Right ventricle myocardium superior (tissue), 1 donor: ENCODE results near the gene RSRC1. TPM values are rescaled to one million over a fixed set of nuclear protein-coding genes. Genes with fewer than 3 reads are reported as not detected.

Source experiments
- ATAC-seq: fragments of 200-7000 bp; cut with Tn5 transposase; one replicate; pipeline ENCODE4 v1.9.1; 2020; ENCODE audit warnings: mild to moderate bottlenecking; ENCODE audit not compliant: poor library complexity
- DNase-seq: peaks from one replicate; pipeline ENCODE4 v3.0.0-alpha.2; 2020
- intact Hi-C: fragments of 100-400 bp; cut with DNase I; formaldehyde crosslinking; loops from one replicate; pipeline ENCODE4 v1.11.2; 2022
- total RNA-seq: library from RNA; stranded (reverse); fragmentation: NEBNext Ultra II Directional; extraction: Animal tissue kit (Norgen Biotek cat#: 25700); gene quantifications from one replicate; pipeline ENCODE4 v1.2.1, GENCODE V29; 2021
- donor health status: DM: no; HTN: yes; CAD: no; lungs with severe emphysema.

Gene RSRC1
- total RNA-seq, 1 donor from 2014 or later = 19.5 TPM

DNA sequence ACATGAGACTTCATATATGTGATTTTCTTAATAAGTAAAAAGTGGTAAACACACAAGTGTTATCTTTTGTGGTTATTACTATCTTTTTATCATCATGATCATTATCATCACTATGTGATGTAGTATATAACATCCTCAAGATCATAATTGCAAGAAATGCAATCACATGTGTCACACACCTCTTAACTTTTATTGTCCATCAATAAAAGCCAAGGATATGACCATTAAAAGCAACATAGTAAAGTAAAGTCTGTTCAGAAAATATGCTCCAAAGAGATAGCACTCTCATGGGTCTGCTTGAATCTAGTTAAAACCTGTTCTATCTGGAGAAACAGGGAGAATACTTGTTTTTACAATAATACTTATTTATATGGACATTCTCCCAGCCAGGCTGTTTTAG, 308.1 kb downstream of the RSRC1 start:
- no peak for ATAC-seq
- intact Hi-C loops = no loop called here
- DNase-seq = no peak

DNA sequence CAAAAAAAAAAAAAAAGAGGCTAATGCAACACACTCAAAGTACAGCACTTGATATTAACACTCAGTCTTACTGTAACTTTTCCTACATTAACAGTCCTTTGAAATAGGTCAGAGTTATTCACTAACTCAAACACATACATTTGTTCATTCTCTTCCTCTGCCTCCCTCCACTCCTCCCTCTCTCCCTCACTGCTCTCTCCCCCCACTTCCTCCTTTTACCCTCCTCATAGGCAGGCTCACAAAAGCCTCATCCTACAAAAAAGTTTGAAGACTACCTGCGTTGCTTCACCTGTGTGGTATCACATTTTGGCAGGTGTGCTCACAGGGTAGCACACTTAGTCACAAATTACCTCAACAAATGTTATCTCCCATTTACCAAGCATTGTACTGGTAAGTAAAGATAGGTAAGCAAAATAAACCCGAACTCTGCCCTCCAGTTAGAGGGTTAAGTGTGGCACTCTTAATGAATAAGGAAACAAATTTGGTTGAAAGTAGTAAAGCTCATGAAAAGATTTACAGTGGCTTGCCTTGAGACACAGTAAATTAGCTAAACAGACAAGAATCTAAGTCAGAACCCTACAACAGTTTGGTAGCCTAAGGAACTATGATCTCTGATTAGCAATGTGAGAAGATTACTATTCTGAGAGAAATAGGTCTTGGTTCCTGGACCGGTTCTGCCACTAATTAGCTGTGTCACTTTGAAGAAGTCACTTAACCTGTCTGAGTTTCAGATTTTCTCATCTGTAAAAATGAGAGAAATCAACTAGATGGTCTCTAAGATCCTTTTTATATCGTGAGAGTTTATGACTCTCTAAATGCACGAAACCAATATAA, 310.1 kb downstream of the RSRC1 start:
- intact Hi-C loops = no loop called here
- ATAC-seq (no peak), DNase-seq (no peak)

DNA sequence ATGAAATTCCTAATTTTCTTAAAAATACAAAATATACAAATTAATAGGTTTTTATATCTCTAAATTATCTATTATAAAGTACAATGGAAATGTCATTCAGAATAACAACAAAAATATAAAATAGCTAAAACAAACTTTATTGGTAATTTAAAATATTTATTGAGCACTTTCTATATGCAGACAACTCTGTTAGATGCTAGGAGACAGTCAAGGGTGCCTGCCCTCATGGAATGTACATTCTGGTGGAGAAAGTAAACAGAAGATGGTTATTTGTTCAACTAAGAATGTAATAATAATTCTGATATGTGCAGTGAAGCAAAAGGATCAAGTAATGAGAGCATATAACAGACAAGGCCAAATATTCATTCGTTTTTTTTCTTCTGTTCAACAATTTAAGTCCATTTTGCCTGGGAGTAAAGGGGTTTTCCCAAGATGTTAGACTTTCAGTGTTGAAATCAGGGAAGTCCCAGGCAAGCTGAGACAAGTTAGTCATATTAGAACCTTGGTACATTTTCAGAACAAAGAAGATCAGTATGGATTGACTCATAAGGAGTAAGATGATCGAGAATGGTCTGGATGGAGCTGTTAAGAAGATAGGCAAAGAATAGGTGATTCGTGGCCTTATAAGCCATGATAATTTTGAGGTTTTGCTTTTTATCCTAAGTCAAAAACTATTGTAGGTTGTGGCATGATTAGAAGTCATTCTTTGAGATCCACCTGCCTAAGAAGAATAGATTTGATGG, 310.9 kb downstream of the RSRC1 start:
- DNase-seq (no peak), ATAC-seq (no peak)
- intact Hi-C loops = no loop called here

DNA sequence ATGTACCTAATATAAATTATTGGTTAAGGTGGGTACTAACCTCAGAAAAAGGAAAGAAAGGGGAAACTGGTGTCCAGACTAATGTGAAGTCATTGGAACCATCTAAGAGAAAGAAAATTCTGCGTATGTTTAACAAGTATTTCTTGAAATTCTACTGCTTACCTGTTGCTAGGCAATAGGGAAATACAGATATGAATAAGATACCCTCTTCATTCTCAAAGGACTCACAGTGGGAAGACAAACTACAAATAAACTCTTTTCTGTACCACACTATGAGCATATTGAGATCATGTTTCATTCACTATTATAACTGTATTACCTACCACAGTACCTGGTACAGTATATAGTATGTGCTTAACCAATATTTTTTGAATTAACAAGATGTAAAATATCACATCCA, 320.6 kb downstream of the RSRC1 start:
- intact Hi-C loops = loop anchor here (5.0 to 10.0 kb wide), 2 partner anchors 336 to 813 kb away; no protein-coding TSS in a partner anchor

DNA sequence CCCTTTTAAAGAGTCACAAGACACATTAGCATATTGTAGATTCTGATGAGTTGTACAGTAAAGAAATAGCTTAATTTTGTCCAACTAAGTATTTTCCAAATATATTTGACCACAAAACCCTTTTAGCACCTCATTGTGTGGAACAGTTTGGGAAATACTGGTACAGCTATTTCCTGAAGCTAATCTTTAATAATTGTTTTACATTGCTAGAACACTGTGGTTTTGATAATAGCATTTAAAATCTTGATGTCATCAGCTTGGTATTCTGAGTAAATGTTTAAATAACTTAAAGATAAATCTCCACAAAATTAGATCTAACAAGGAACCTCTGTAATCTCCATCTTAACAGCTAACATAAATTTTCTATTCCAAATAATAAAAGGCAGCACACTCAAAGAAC, 321.1 kb downstream of the RSRC1 start:
- intact Hi-C loops = loop anchor here (5.0 to 10.0 kb wide), 2 partner anchors 336 to 814 kb away; no protein-coding TSS in a partner anchor
- DNase-seq (no peak), ATAC-seq (no peak)

More for the DNA sequence above, 320.6 kb downstream of the RSRC1 start:
- DNase-seq = no peak
- no peak for ATAC-seq

DNA sequence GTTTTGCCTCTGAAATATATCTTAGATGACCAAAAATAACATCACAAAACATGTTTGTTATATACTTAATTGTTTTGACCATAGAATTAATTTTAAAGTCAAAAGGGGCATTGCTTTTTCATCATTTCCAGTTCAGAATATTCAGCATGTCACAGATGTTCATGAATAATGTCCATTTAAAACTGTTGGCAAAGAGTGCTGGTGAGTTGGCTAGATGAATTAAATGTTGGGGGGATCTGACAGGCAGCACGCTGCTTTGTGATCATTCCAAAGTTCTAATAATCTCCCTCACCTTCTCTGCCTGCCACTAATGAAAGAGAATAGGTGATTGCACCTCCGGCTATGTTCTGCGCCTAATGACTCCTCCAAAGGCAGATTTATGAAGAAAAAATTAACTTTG, 321.9 kb downstream of the RSRC1 start:
- DNase-seq (no peak), ATAC-seq (no peak)
- intact Hi-C loops = loop anchor here (5.0 to 10.0 kb wide), 2 partner anchors 337 to 815 kb away; no protein-coding TSS in a partner anchor

DNA sequence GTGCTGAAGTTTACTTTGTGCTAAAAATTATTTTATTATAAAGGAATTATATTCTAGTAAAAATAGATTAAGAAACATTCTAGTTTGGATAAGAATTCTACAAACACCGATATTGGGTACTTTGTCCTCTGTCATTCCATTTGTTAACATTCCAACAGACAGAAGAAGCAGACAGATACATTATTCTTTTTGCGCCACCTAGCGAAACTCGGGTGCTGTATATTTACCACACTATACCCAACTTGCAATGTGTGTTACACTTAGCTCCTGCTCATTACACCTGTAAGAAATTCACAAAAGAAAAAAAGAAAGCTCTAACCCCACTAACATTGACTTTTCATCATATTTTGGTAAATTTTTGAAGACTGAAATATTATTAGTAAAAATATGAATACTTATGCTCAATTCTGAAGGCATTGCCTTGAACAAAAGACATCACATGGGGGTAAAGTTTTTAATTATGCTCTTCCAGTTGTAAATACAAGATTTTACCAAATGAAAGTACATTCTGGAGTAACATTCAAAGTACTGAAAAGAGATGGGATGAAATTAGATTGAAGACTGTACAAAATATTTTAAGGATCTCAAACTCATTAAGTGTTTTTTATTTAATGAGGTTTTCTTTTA, 324.6 kb downstream of the RSRC1 start:
- intact Hi-C loops = loop anchor here (5.0 to 10.0 kb wide), 2 partner anchors 340 to 817 kb away; no protein-coding TSS in a partner anchor
- DNase-seq (peak; percentile 41), ATAC-seq (peak; percentile 90)

DNA sequence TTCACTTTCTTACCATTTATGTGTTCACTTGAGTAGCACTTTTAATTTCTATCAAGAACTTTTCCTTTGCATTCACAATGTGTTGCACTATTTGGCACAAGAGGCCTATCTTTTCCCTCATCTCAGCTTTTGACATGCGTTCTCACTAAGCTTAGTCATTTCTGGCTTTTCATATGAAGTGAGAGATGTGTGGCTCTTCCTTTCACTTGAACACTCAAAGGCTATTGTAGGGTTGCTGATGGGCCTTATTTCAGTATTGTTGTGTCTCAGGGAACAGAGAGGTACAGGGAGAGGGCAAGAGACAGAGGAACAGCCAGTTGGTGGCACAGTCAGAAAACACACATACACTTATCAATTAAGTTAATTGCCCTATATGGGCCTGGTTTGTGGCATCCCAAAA, 333.7 kb downstream of the RSRC1 start:
- ATAC-seq = no peak
- intact Hi-C loops = no loop called here

DNA sequence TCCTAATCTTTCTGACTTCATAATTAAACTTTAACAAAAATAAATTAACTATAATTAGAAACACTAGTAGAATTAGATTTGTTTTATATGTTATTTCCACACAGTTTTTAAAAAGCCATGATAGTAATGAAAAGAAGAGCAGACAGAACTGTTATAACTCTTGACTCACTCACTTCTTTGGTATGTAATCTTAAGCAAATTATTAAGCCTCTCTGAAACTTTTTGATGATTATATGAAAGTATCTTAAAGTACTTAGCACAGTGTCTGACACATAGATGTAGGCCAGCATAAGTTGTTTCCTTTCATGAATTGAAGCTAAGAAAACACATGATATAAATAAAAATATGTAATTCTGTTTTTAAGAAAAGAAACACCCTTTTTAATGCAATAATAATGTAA, 337.5 kb downstream of the RSRC1 start:
- no peak for ATAC-seq
- intact Hi-C loops = no loop called here
- no peak for DNase-seq

More for the DNA sequence above, 333.7 kb downstream of the RSRC1 start:
- no peak for DNase-seq

DNA sequence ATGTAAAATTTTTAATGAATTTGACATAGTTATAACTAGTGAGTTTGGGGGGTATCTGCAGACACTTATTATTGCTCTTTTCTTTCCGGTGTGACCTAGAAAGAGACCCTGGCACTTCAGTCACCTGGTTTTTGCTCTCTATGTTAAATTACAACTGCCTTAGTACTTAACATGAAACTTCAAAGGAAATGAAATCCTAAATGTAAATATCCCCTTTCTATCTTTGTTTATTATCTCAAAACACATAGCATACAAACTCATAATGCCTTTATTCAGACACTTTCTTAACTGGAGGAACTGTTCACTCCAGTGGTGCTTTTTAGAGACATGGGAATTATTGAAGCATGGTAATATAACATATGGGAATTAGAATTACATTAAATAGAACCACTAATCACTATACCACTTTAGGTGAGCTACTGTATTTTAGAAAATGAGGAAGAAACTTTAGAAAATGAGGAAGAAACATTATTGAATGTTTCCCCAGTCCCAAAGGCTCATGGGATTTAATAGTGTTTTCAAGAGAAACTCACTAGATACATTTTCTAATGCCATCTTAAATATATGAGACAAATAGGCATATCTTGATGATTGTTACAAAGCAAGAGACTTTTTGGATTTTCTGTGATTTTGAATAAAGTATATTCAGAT, 341.6 kb downstream of the RSRC1 start:
- ATAC-seq = no peak
- no peak for DNase-seq
- intact Hi-C loops = no loop called here

DNA sequence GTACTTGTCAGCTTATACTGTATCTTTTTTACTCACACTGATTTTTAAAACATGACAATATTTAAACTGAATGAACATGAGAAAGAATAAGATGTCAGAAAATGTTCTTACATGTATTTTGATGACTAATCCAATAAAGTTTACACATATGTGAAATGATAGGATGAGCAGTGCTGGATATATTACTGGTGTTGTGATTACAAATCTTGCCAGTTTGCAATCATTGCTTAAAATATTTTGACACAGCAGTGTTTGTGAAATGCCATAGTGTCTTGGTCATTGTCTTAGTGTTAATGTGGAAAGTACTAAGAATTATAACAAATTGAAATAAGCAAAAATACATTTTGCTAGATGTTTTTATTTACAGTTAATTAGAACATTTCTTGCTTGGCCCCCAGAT, 342.4 kb downstream of the RSRC1 start:
- DNase-seq = no peak
- intact Hi-C loops = no loop called here
- ATAC-seq = no peak

DNA sequence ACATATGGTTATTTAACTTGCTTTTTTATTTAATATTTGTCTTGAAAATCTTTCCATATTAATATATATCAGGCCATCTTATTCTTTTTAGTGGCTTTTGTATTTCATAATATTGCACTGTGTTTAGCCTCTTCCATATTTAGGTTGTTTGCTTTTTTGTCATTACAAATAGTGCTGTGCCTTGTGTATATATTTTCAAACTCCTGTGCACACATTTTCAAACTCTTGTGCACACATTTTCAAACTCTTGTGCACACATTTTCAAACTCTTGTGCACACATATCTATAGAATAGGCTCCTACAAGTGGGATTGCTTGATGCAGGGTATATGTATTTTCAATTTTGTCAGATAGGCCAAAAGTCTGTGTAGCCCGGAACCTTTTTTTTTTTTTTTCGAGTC, 343.1 kb downstream of the RSRC1 start:
- ATAC-seq (no peak), DNase-seq (no peak)
- intact Hi-C loops = no loop called here

DNA sequence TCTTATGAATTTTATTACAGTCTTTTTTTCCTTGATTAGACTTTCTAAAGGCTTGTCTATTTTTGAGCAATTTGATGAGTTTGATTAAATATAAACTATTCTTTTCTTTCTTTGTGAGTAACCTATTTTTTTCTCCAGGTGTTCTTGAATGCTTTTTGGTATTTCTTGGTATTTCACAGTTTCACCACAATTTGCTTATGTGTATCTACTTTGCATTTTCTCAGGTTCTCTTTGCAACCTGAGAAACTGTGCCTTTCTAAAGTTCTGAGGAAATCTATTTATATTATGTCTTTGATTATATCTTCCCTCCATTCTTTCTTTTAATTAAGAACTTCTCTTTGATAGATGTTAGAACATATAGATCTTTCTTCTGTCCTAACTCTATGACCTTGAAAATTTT, 344.0 kb downstream of the RSRC1 start:
- ATAC-seq (no peak), DNase-seq (no peak)
- intact Hi-C loops = no loop called here

DNA sequence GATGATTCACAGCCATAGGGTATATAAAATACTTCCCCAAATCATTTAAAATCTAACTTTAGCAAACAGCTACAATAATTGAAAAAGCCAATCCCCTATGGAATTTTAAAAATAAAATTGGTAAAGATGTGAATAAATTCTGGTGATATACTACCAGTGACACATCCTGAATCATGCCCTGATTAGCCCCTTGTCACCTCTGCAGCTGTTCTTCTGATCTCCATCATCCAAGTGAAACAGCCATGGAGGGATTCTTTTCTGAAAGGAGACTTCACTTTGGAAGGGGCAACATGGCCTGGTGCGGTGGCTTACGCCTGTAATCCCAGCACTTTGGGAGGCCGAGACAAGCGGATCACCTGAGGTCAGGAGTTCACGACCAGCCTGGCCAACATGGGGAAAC, 345.5 kb downstream of the RSRC1 start:
- ATAC-seq = no peak
- no peak for DNase-seq
- intact Hi-C loops = no loop called here

DNA sequence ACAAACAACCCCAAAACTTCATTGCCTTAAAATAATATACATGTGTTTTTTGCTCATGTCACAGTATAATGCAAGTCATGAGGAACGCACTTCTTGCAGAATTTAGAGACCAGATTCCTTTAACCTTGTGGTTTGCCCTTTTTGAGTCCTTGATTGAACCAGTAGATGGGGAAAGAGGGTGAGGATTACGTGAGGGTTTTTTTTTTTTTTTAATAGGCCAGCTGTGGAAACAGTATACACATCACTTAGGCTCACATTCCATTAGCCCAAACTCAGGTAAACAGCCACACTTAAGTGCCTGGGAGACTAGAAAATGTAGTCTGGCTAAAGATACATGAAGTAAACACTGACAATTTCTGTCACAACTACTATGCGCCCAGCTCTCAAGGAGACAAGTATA, 346.2 kb downstream of the RSRC1 start:
- intact Hi-C loops = no loop called here
- DNase-seq = no peak
- no peak for ATAC-seq

DNA sequence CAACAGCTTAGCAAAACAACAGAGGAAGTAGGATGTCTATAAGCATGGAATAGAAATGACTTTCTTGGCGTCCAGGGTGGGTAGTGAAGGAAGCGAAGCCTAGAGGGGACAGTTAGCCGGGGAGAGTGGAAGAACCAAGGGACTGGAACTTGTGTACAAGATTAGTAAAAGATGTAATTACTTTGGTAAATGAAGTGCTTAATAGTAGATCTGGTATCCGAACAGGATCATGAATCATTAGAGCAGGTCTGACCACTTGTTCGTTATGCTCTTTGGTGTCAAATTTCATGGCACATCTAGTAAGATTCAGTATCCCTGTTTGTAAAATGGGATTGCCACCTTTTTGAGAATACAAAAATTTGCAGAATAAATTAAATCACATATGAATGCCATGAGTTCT, 348.6 kb downstream of the RSRC1 start:
- ATAC-seq (no peak), DNase-seq (no peak)
- intact Hi-C loops = no loop called here

DNA sequence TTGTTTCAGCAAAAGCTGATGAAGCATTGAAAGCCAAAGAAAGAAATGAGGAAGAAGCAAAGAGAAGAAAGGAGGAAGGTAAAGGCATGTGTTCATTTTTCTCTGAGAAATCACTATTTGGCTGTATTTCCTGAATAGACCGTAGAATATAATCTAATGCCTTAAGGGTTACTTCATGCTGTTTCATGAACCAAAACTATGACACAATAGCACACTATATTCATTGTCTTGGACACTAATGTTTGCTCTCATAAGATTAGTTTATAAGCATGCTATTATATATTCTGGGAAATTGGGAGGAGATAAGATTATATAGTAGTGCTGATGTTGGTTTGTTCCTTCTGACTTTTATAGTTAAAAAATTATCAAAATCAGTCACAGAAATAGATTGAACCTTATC, 351.0 kb downstream of the RSRC1 start:
- ATAC-seq = no peak
- no peak for DNase-seq
- intact Hi-C loops = no loop called here

DNA sequence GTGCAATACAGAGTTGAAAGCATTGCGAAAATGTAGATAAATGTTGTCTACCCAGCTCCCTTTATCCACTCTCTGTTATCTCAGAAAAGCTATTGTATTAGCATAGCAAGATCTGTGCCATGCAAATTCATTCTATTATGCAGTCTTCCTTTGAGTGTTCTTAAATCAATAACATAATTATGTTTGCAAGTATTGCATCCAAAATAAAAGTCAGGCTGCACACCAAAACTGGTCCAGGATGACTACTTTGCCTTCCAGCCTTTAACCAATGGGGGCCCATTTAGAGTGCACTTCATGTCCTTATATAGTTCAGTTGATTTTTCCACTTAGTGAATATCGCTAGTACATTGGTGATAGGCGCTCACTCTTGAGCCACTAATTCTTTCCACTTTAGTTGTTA, 353.7 kb downstream of the RSRC1 start:
- DNase-seq (no peak), ATAC-seq (no peak)
- intact Hi-C loops = no loop called here

DNA sequence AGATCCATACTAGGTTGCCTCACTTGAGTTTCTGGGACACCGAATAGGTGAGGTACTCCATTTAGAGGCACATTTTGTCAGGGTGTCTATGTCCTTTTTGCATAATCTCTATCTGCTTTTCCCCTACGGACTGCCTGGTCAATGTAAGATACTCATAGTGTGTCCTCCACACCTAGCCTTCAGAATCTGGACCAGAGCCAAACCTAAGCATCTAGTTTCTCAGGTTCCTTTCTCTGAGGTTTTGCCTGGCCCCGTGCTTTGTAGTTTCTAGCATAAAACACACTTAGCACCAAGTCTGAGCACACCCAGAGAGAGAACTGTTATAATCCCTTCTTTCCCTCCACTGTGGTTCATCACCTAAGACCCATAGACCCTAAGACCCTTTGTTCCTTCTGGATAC, 355.2 kb downstream of the RSRC1 start:
- ATAC-seq = no peak
- DNase-seq = no peak
- intact Hi-C loops = no loop called here
